Measurements from ENCODE around the gene GIMAP6. TPM values are rescaled to one million over a fixed set of nuclear protein-coding genes. Genes with fewer than 3 reads are reported as not detected.

Gene GIMAP6
- total and polyA plus RNA-seq, 9 donors, result 3.6 to 38.1 (median 11.4) TPM

GRCh38 chr7:150645259-150646020 lies 13.3 kb upstream of the GIMAP6 start:
- H3K9me3 ChIP-seq, result no peaks in the 10 kb centered on the region
- no peak for DNase-seq
- WGBS, 3 donors, result 82 to 88% (median 84%) methylated on average over 6 of the region's 6 CpGs
- no peak overlapping the region for H3K4me3 ChIP-seq
- H3K27me3 ChIP-seq, result no peaks in the 10 kb centered on the region
- no peaks in the 10 kb centered on the region for H3K4me1 ChIP-seq (ENCODE audit: insufficient read depth)
- TF ChIP-seq CTCF (IDR thresholded peaks at IDR 0.05) (no peak), EP300 (IDR thresholded peaks at IDR 0.05) (no peak), POLR2A (IDR thresholded peaks at IDR 0.05) (no peak)
- intact Hi-C loops (cut with DNase I), result no loop called here
- no peak overlapping the region for H3K27ac ChIP-seq
- no peaks in the 10 kb centered on the region for H3K36me3 ChIP-seq

GRCh38 chr7:150642926-150643325 lies 10.7 kb upstream of the GIMAP6 start:
- no peak overlapping the region for H3K4me3 ChIP-seq
- no peak for DNase-seq
- no peaks in the 10 kb centered on the region for H3K9me3 ChIP-seq
- TF ChIP-seq CTCF (IDR thresholded peaks at IDR 0.05) (no peak), POLR2A (IDR thresholded peaks at IDR 0.05) (no peak), EP300 (IDR thresholded peaks at IDR 0.05) (no peak)
- no peaks in the 10 kb centered on the region for H3K27me3 ChIP-seq
- WGBS, 3 donors, result 63 to 81% (median 71%) methylated on average over 5 of the region's 5 CpGs
- H3K27ac ChIP-seq, result no peak overlapping the region
- intact Hi-C loops (cut with DNase I), result no loop called here
- no peaks in the 10 kb centered on the region for H3K4me1 ChIP-seq (ENCODE audit: insufficient read depth)
- no peaks in the 10 kb centered on the region for H3K36me3 ChIP-seq

GRCh38 chr7:150641854-150642253 lies 9.7 kb upstream of the GIMAP6 start:
- no peaks in the 10 kb centered on the region for H3K4me1 ChIP-seq (ENCODE audit: insufficient read depth)
- no peak for DNase-seq
- H3K9me3 ChIP-seq, result no peaks in the 10 kb centered on the region
- intact Hi-C loops (cut with DNase I), result no loop called here
- no peak for TF ChIP-seq EP300 (IDR thresholded peaks at IDR 0.05)
- no peak for TF ChIP-seq POLR2A (IDR thresholded peaks at IDR 0.05)
- TF ChIP-seq CTCF (IDR thresholded peaks at IDR 0.05), result no peak
- no peak overlapping the region for H3K4me3 ChIP-seq
- H3K27me3 ChIP-seq, result no peaks in the 10 kb centered on the region
- no peak overlapping the region for H3K27ac ChIP-seq
- no peaks in the 10 kb centered on the region for H3K36me3 ChIP-seq

- H3K9me3 ChIP-seq, result no peaks in the 10 kb centered on the region
- H3K36me3 ChIP-seq, result no peaks in the 10 kb centered on the region
- DNase-seq, result no peak
- TF ChIP-seq CTCF (IDR thresholded peaks at IDR 0.05) (no peak), POLR2A (IDR thresholded peaks at IDR 0.05) (no peak), EP300 (IDR thresholded peaks at IDR 0.05) (no peak)
- H3K27me3 ChIP-seq, result no peaks in the 10 kb centered on the region
- intact Hi-C loops (cut with DNase I), result no loop called here
- H3K27ac ChIP-seq, result no peak overlapping the region
- no peak overlapping the region for H3K4me3 ChIP-seq
- 46 to 70% (median 57%) methylated on average over 1 of the region's 1 CpG for WGBS, 3 donors
- no peaks in the 10 kb centered on the region for H3K4me1 ChIP-seq (ENCODE audit: insufficient read depth)
Observed at GRCh38 chr7:150633926-150634325, 1.7 kb upstream of the GIMAP6 start.

Measured in ovary (tissue), 9 donors.